GM18867 (cell line): ENCODE measurements around the gene COG8.

Experiments
- ATAC-seq: cut with Tn5 transposase; IDR thresholded peaks from one replicate; pipeline ENCODE4 v1.9.1; 2021; ENCODE audit warnings: mild to moderate bottlenecking, moderate library complexity; ENCODE audit not compliant: unreplicated experiment

Gene COG8

GRCh38 chr16:69348222-69348621 lies 8.9 kb upstream of the COG8 start:
- no peak for ATAC-seq

GRCh38 chr16:69346683-69347082 lies 7.3 kb upstream of the COG8 start:
- no peak for ATAC-seq

- peak; percentile 49 for ATAC-seq
These were observed 6.6 kb upstream of the COG8 start for GRCh38 chr16:69345923-69346322.

GRCh38 chr16:69344171-69344570 lies 4.8 kb upstream of the COG8 start:
- ATAC-seq = no peak

- no peak for ATAC-seq
These were observed 806 bp upstream of the COG8 start for GRCh38 chr16:69340095-69340644.

GRCh38 chr16:69338557-69339288 lies 641 bp downstream of the COG8 start:
- no peak for ATAC-seq

GRCh38 chr16:69334696-69335095 lies 4.7 kb downstream of the COG8 start:
- ATAC-seq = no peak

- peak; percentile 90 for ATAC-seq
These were observed 8.9 kb downstream of the COG8 start, which contains the start of gene PDF for GRCh38 chr16:69330286-69331109. PDF (minus strand) TSS chr16:69330588; CDS start chr16:69330570, 18 bp downstream.

- ATAC-seq = peak; percentile 33
These were observed 9.7 kb downstream of the COG8 start for GRCh38 chr16:69329369-69330285.

- no peak for ATAC-seq
These were observed 10.5 kb downstream of the COG8 start for GRCh38 chr16:69328854-69329316.

- no peak for ATAC-seq
These were observed 11.6 kb downstream of the COG8 start for GRCh38 chr16:69327585-69328310.

- ATAC-seq = no peak
These were observed 13.0 kb downstream of the COG8 start for GRCh38 chr16:69326172-69326873.

- no peak for ATAC-seq
These were observed 13.6 kb downstream of the COG8 start for GRCh38 chr16:69325784-69326171.

GRCh38 chr16:69324585-69325253 lies 14.6 kb downstream of the COG8 start:
- no peak for ATAC-seq

- ATAC-seq = no peak
These were observed 15.3 kb downstream of the COG8 start for GRCh38 chr16:69324013-69324531.

GRCh38 chr16:69323415-69323814 lies 15.9 kb downstream of the COG8 start:
- no peak for ATAC-seq

- ATAC-seq = no peak
These were observed 17.0 kb downstream of the COG8 start for GRCh38 chr16:69322343-69322742.

- ATAC-seq = no peak
These were observed 18.3 kb downstream of the COG8 start for GRCh38 chr16:69321080-69321479.

GRCh38 chr16:69320740-69321073 lies 18.7 kb downstream of the COG8 start:
- ATAC-seq = no peak
